Endothelial cell of umbilical vein (primary cell): Measurements from ENCODE around the gene GPNMB. TPM values are rescaled to one million over a fixed set of nuclear protein-coding genes. Genes with fewer than 3 reads are reported as not detected.
"Not testable (repeated sequence)": the region's sequence is repeated elsewhere in the genome, so short reads cannot be mapped to it uniquely, and the experiment has no call there.

Experiments
- BruUV-seq: library from RNA; stranded (reverse); fragments of 400-500 nt; replicated peaks from 2 replicates; lab custom pipeline; 2021; lab: Mats Ljungman, UMichigan
- CTCF ChIA-PET: fragments of 300-600, 350-600 bp; sonication (Branson Sonifier 250); formaldehyde crosslinking; loops from one replicate; lab custom pipeline; 2021; ENCODE audit warnings: antibody characterized with exemption, inconsistent platforms; lab: Charles Lee
- POLR2A ChIA-PET: fragments of 300-600, 350-600 bp; sonication (Branson Sonifier 250); formaldehyde crosslinking; loops from one replicate; lab custom pipeline; 2021; ENCODE audit warnings: antibody characterized with exemption, inconsistent platforms; lab: Charles Lee
- DNase-seq: peaks from one replicate; pipeline ENCODE4 v3.0.0-alpha.2; 2011; ENCODE audit warnings: low read depth, low spot score
- FAIRE-seq: peaks from 2 replicates; lab custom pipeline; 2011; peaks lifted over from hg19 to GRCh38; lab: Jason Lieb, UNC
- H2AFZ ChIP-seq: 2 replicates; pipeline ENCODE4 v1.6.0; 2012; ENCODE audit warnings: low read depth, low read length, control low read depth, inconsistent platforms
- H3K27ac ChIP-seq: 2 replicates; pipeline ENCODE4 v1.5.1; 2011; ENCODE audit warnings: low read depth, mild to moderate bottlenecking, control low read depth, low read length, moderate library complexity; ENCODE audit not compliant: insufficient read depth
- H3K27me3 ChIP-seq, 2 experiments: 2 replicates each; pipeline versions ENCODE4 v1.6.0 to v1.6.1; 2011; ENCODE audit warnings: low read length in 2 of 2, mixed read lengths in 1 of 2; ENCODE audit not compliant: control insufficient read depth in 2 of 2, insufficient read depth in 2 of 2
- H3K36me3 ChIP-seq, 2 experiments: 2 replicates in 1 of 2; 3 replicates in 1 of 2; pipeline ENCODE4 v1.5.1; 2011; ENCODE audit warnings: low read length in 2 of 2, mild to moderate bottlenecking in 1 of 2, moderate library complexity in 1 of 2; ENCODE audit not compliant: control insufficient read depth in 2 of 2, insufficient read depth in 2 of 2; ENCODE audit errors: extremely low read depth in 1 of 2
- H3K4me1 ChIP-seq: 3 replicates; pipeline ENCODE4 v1.5.1; 2011; ENCODE audit warnings: mild to moderate bottlenecking, low read length; ENCODE audit not compliant: control insufficient read depth, insufficient read depth; ENCODE audit errors: extremely low read depth
- H3K4me2 ChIP-seq: 2 replicates; pipeline ENCODE4 v1.6.1; 2011; ENCODE audit warnings: low read length, control low read depth, mixed read lengths; ENCODE audit not compliant: insufficient read depth
- H3K4me3 ChIP-seq, 3 experiments: fragments of 200-600 bp in 1 of 3; sonication (generic), shearing (Covaris generic) in 1 of 3; replicated peaks in 1 of 3; 2 replicates each; pipeline ENCODE4 v1.5.1; 2011 to 2016; ENCODE audit warnings: control low read depth in 3 of 3, low read length in 3 of 3, mild to moderate bottlenecking in 2 of 3, inconsistent platforms in 1 of 3, low read depth in 1 of 3, moderate library complexity in 1 of 3; ENCODE audit not compliant: insufficient read depth in 1 of 3
- H3K79me2 ChIP-seq: 2 replicates; pipeline ENCODE4 v1.6.0; 2012; ENCODE audit warnings: low read length, inconsistent platforms; ENCODE audit not compliant: control insufficient read depth, insufficient read depth
- H3K9ac ChIP-seq: replicated peaks from 2 replicates; pipeline ENCODE3; 2011; ENCODE audit warnings: low read length, control low read depth; ENCODE audit not compliant: insufficient read depth; ENCODE audit errors: extremely low read depth
- H3K9me1 ChIP-seq: replicated peaks from 3 replicates; pipeline ENCODE4 v1.6.0; 2011; ENCODE audit warnings: mild to moderate bottlenecking, low read length; ENCODE audit not compliant: control insufficient read depth, insufficient read depth; ENCODE audit errors: extremely low read depth
- H3K9me3 ChIP-seq: replicated peaks from 2 replicates; pipeline ENCODE4 v1.5.1; 2012; ENCODE audit warnings: low read length, inconsistent platforms; ENCODE audit not compliant: control insufficient read depth, insufficient read depth
- H4K20me1 ChIP-seq: replicated peaks from 2 replicates; pipeline ENCODE3; 2011; ENCODE audit warnings: mild to moderate bottlenecking, low read length; ENCODE audit not compliant: control insufficient read depth, insufficient read depth; ENCODE audit errors: extremely low read depth
- CTCF ChIP-seq, 2 donors: IDR thresholded peaks; 1 replicate in 1 of 2; 2 replicates in 1 of 2; pipeline ENCODE4 v1.5.1; 2011; ENCODE audit warnings: low read length in 2 of 2, mild to moderate bottlenecking in 2 of 2, moderate library complexity in 2 of 2, control low read depth in 1 of 2, inconsistent platforms in 1 of 2, low read depth in 1 of 2; ENCODE audit not compliant: insufficient read depth in 1 of 2; ENCODE audit errors: extremely low read depth in 1 of 2
- FOS ChIP-seq: IDR thresholded peaks from 2 replicates; pipeline ENCODE4 v1.6.1; 2011; ENCODE audit warnings: mild to moderate bottlenecking, low read length, moderate library complexity, borderline replicate concordance; ENCODE audit not compliant: insufficient read depth
- GATA2 ChIP-seq: IDR thresholded peaks from 2 replicates; pipeline ENCODE4 v1.7.0; 2011; ENCODE audit warnings: low read depth, mild to moderate bottlenecking, moderate library complexity, mixed read lengths, low read length; ENCODE audit not compliant: insufficient read length, insufficient read depth
- JUN ChIP-seq: IDR thresholded peaks from 2 replicates; pipeline ENCODE4 v1.6.1; 2011; ENCODE audit warnings: borderline replicate concordance, low read depth; ENCODE audit not compliant: insufficient read length, insufficient read depth
- MAX ChIP-seq: IDR thresholded peaks from 2 replicates; pipeline ENCODE4 v1.6.1; 2011; ENCODE audit not compliant: insufficient read depth, insufficient read length
- POLR2AphosphoS5 ChIP-seq: IDR thresholded peaks from 2 replicates; pipeline ENCODE4 v1.6.1; 2012; ENCODE audit warnings: low read depth, mild to moderate bottlenecking, control low read depth, low read length, moderate library complexity; ENCODE audit not compliant: insufficient read depth
- dilution Hi-C: fragments of 300-500 bp; cut with MboI; formaldehyde crosslinking; loops from one replicate; pipeline ENCODE4 v1.15.0; 2019; ENCODE audit warnings: low sequenced_read_pairs; ENCODE audit not compliant: extremely low pct_ligation_motif_present
- intact Hi-C: fragments of 100-400 bp; cut with micrococcal nuclease; formaldehyde crosslinking; loops from one replicate; pipeline ENCODE4 v1.10.0; 2022
- polyA plus RNA-seq, 4 experiments: library from polyadenylated mRNA; depleted of rRNA in 3 of 4; stranded (reverse) in 3 of 4; unstranded in 1 of 4; fragments of >200 nt; gene quantifications; 2 replicates each; pipeline versions ENCODE4 v1.2.1 to v1.2.3, GENCODE V29; 2011 to 2012; ENCODE audit warnings: missing spikeins in 1 of 4
- total RNA-seq: library from RNA; stranded (reverse); gene quantifications from 2 replicates; pipeline ENCODE4 v1.2.3, GENCODE V29; 2021

Gene GPNMB
- total and polyA plus RNA-seq, 2 donors (not counting 3 experiments of a cell fraction or from before 2014, with no cell fraction given): 0.29 to 0.33 TPM

GRCh38 chr7:23308754-23309153, 62.2 kb downstream of the GPNMB start:
- no peaks in the 10 kb centered on the region for H3K27me3 ChIP-seq
- POLR2A ChIA-PET: no interaction called here
- no peaks in the 10 kb centered on the region for H3K9me3 ChIP-seq
- no peak overlapping the region for H3K4me3 ChIP-seq
- H4K20me1 ChIP-seq: no peaks in the 10 kb centered on the region
- H3K9ac ChIP-seq: no peak overlapping the region
- no peaks in the 10 kb centered on the region for H3K4me1 ChIP-seq
- no TSS peak for BruUV-seq
- no peak for TF ChIP-seq CTCF (IDR thresholded peaks at IDR 0.05; ENCODE audit: extremely low read depth in 1 of 2, insufficient read depth in 1 of 2, low read depth in 1 of 2, low read length in 2 of 2)
- no peak for TF ChIP-seq JUN
- TF ChIP-seq FOS: no peak
- no peak for TF ChIP-seq MAX
- no peak for TF ChIP-seq GATA2
- no peak for TF ChIP-seq POLR2AphosphoS5
- H2AFZ ChIP-seq: no peak overlapping the region
- intact Hi-C loops: no loop called here
- CTCF ChIA-PET: no interaction called here
- no peak for FAIRE-seq
- peaks cover 16 to 21% of the 10 kb centered on the region in 2 experiments for H3K36me3 ChIP-seq
- no peak overlapping the region for H3K4me2 ChIP-seq
- H3K9me1 ChIP-seq: no peaks in the 10 kb centered on the region
- peaks cover 56% of the 10 kb centered on the region for H3K79me2 ChIP-seq
- DNase-seq: no peak
- no peak overlapping the region for H3K27ac ChIP-seq
- dilution Hi-C loops: no loop called here

- peaks cover 17 to 26% of the 10 kb centered on the region in 2 experiments for H3K36me3 ChIP-seq
- H3K9ac ChIP-seq, H3K27ac ChIP-seq, DNase-seq, BruUV-seq, H3K4me2 ChIP-seq, FAIRE-seq, H3K4me3 ChIP-seq, H3K9me1 ChIP-seq, dilution Hi-C loops, H3K27me3 ChIP-seq, intact Hi-C loops, POLR2A ChIA-PET, H2AFZ ChIP-seq, H3K9me3 ChIP-seq, H4K20me1 ChIP-seq, H3K4me1 ChIP-seq: not testable (repeated sequence)
- CTCF ChIA-PET: interaction anchor here (1.3 to 1.8 kb wide), 3 partner anchors 18 to 46 kb away, joined by 4 to 6 read pairs (median 5); no protein-coding TSS in a partner anchor
- peaks cover 32% of the 10 kb centered on the region for H3K79me2 ChIP-seq
Observed at GRCh38 chr7:23312141-23312540, 65.6 kb downstream of the GPNMB start.
